Heart left ventricle (tissue), 13 donors: ENCODE measurements around the gene STK32C.

Experiments used
- CTCF ChIP-seq, 12 donors: fragments of 200-600 bp; sonication (generic) in 4 of 12; IDR thresholded peaks; one replicate each; pipeline versions ENCODE4 v1.5.0 to v1.8.0; 2018 to 2022; ENCODE audit warnings: antibody characterized with exemption in 12 of 12, mild to moderate bottlenecking in 5 of 12
- POLR2A ChIP-seq, 2 donors: fragments of 450-650 bp; IDR thresholded peaks; one replicate each; pipeline ENCODE4 v1.6.1; 2017; ENCODE audit warnings: antibody characterized with exemption in 2 of 2, mild to moderate bottlenecking in 2 of 2, moderate library complexity in 2 of 2
- donor health status: ischemic (EF 13 %, LVEDD 7.1; RV severe dilation, severe dysfunction).
- donor health status: DM: no; HTN: yes; CAD: no.
- donor health status: DM: no; HTN: no; CAD: no.
- donor health status: ischemic (EF 25% LVEDD 6.9; RV normal size, moderate dysfunction).
- donor health status: ischemic (EF 25% LVEDD 5.7; RV mildly dilated, moderate dysfunction).
- donor health status: ischemic (EF 35%, LVEDD 5.7; RV mildly dilated, moderate dysfunction).
- donor health status: nonischemic (EF 11% LVEDD 7.7; RV severe dilation, severe dysfunction).
- donor health status: DM: yes; HTN: yes; CAD: no.
- donor health status: PGD.
- donor health status: ischemic (EF 29% LVEDD 5.4; RV normal size, mild dysfunction).
- donor health status: nonischemic (EF 23%, LVEDD 6.1; RV moderate dilation, normal function).

DNA sequence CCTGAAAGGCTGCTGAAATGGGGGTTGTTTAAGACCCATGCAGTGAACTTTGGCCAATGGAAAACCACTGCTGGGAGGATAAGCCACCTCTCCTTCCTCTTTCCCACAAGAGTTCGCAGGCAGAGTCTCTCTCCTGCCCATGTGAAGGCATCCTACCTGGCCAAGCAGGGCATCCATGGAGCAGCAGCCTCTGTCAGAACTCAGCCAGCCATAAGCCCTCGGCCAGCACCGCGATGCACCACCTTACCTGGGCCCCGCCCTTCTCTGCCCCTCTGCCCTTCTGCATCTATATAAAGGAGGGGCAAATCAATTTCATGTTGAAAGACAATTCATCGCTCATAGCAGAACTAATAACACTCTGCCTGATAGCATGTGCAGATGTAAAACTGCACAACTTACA is 6.1 kb upstream of the STK32C start:
- TF ChIP-seq POLR2A (IDR thresholded peaks at IDR 0.05) (no peak), CTCF (IDR thresholded peaks at IDR 0.05) (no peak)
